ENCODE measurements around the gene C2CD3.
A peak's percentile ranks its signal among the peaks of the same experiment; 100 is the strongest.
"Not testable (repeated sequence)": the region's sequence is repeated elsewhere in the genome, so short reads cannot be mapped to it uniquely, and the experiment has no call there.

C2CD3 gene

GRCh38 chr11:74102321-74102720 is 68.5 kb downstream of the C2CD3 start:
- DNase-seq: no peak

- DNase-seq: no peak
These were observed 70.1 kb downstream of the C2CD3 start for GRCh38 chr11:74100735-74101134.

- no peak for DNase-seq
These were observed 70.6 kb downstream of the C2CD3 start for GRCh38 chr11:74100231-74100630.

DNA sequence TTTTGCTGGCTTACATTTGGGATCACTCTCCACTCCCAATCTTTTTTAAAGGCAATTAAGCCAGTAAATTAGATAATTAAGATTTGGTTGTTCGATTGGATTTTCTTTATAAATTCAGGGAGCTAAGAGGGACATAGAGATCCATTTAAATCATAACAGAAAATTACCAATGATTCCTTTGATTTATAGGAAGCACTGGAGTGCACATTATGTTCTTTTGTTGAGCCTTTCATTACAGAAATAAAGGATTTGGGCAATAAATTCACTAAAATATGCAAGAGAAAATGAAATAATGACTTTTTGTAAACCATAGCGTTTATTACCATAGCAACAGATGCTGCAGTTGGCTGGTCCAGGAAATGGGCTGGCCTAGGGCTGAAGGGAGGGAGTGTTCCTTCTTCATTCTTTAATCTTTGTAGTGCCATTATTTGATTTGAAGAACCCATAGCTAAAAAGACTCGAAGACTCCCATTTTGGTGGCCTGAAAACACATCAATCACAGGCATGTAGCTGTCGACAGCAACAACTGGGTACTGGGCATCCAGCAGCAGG is 73.0 kb downstream of the C2CD3 start:
- DNase-seq: no peak

GRCh38 chr11:74094393-74094792 is 76.4 kb downstream of the C2CD3 start:
- DNase-seq: no peak

GRCh38 chr11:74092425-74092824 is 78.4 kb downstream of the C2CD3 start:
- no peak for DNase-seq

- no peak for DNase-seq
These were observed 79.3 kb downstream of the C2CD3 start for GRCh38 chr11:74091549-74091948.

DNA sequence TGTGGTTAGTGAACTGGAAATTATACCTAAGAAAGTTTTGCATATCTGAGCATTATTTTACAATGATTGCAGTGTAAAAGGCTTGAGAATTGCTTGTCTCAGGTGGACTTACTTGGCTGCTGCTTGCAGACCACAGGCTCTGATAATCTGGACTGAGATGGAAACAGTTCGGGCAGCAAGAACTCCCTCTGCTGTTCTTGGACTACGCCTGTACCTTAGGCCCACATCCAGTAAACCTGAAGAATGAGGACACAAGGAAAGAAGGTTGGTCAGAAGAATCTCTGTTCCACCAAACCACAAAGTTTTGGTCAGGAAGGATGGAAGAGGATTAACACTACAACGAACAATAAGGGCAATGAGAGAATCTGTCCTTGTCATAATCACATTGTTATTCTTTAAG is 80.1 kb downstream of the C2CD3 start:
- peak; percentile 8 for DNase-seq

GRCh38 chr11:74086242-74086884 is 84.4 kb downstream of the C2CD3 start:
- DNase-seq: peak; percentile 8

DNA sequence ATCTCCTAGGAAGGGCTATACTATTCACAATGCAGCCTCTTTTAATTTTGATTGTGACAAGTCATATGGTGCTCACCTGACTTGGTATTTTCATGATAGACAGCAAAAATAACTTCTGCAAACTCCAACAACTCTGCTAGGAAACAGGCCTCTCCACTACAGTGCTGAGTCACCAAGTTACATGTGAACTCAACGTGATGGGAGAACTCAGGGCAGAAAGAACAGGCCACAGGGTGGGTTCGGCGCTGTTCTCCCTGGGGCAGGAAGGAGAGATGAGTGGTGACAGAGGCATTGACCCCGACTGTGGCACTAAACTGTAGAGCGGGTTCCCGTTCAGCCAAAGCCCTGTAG is 85.3 kb downstream of the C2CD3 start:
- DNase-seq: peak; percentile 15

DNA sequence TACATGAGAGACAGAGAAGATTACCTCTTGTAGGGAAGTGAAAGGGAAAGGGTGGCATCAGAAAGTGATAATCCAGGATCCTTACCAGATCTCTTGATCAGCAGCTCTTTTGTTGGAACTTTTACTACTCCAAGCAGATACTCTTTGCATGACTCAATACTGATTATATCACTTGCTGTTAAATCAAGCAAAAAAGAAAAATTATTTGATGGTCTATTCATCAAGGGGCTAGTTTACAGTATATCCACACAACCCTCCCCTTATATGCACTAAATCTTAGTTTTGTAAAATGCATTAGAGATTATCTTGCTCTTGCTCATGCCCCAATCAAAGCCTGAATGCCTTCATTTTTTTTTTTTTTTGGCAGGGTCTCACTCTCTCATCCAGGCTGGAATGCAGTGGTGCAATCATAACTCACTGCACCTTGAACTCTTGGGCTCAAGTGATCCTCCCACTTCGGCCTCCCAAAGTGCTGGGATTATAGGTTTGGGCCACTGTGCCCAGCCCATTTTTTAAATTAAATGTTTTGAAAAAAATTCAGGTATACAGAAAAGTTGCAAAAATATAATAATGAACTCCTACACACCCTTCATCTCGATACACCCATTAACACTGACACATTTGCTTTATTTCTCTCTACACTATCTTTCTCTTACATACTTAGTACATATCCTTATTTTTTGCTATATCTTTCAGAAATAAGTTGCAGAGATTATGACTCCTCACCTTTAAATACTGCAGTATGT is 85.8 kb downstream of the C2CD3 start:
- DNase-seq: no peak

DNA sequence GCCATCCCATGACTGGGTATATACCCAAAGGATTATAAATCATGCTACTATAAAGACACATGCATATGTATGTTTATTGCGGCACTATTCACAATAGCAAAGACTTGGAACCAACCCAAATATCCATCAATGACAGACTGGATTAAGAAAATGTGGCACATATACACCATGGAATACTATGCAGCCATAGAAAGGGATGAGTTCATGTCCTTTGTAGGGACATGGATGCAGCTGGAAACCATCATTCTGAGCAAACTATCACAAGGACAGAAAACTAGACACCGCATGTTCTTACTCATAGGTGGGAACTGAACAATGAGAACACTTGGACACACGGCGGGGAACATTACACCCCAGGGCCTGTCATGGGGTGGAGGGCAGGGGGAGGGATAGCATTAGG is 86.9 kb downstream of the C2CD3 start:
- DNase-seq: not testable (repeated sequence)

GRCh38 chr11:74081428-74081827 is 89.4 kb downstream of the C2CD3 start:
- DNase-seq: no peak

- no peak for DNase-seq
These were observed 93.6 kb downstream of the C2CD3 start for GRCh38 chr11:74077193-74077592.

GRCh38 chr11:74072721-74073120 is 98.1 kb downstream of the C2CD3 start:
- DNase-seq: no peak

GRCh38 chr11:74072286-74072685 is 98.5 kb downstream of the C2CD3 start:
- peak; percentile 51 for DNase-seq

GRCh38 chr11:74070723-74071492 is 99.9 kb downstream of the C2CD3 start:
- DNase-seq: no peak

- no peak for DNase-seq
These were observed 101.4 kb downstream of the C2CD3 start for GRCh38 chr11:74069146-74070046.

DNA sequence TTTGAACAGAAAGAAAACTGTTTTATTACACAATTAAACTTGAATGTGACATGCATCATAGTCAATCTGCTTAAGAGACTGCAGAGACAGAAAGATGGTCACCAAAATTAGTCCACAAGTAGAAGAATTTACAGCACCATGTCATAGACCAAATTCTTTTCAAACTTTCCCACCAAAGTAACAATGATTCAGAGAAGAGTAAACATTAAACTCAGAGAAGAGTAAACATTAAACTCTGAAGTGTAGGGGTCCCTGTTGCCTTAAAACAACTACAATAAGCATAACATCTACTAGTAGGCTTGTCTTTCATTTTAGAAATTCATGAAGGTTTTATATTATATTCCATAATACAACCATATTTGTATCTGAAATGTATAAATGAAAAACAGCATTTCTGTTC is 104.1 kb downstream of the C2CD3 start:
- DNase-seq: not testable (repeated sequence)

GRCh38 chr11:74065534-74065933 is 105.3 kb downstream of the C2CD3 start:
- DNase-seq: not testable (repeated sequence)

DNA sequence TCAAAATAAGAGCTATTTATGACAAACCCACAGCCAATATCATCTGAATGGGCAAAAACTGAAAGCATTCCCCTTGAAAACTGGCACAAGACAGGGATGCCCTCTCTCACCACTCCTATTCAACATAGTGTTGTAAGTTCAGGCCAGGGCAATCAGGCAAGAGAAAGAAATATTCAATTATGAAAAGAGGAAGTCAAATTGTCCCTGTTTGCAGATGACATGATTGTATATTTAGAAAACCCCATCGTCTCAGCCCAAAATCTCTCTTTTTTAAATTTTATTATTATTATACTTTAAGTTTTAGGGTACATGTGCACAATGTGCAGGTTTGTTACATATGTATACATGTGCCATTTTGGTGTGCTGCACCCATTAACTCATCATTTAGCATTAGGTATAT is 107.2 kb downstream of the C2CD3 start:
- not testable (repeated sequence) for DNase-seq

- not testable (repeated sequence) for DNase-seq
These were observed 109.2 kb downstream of the C2CD3 start for GRCh38 chr11:74061599-74061998.
